Measurements from ENCODE around the gene CCDC12. TPM values are rescaled to one million over a fixed set of nuclear protein-coding genes. Genes with fewer than 3 reads are reported as not detected.

CCDC12 gene
- polyA plus RNA-seq (2013, experiment 1 of 2): 49.1 TPM
- polyA plus RNA-seq (2013, experiment 2 of 2): 48.9 TPM

DNA sequence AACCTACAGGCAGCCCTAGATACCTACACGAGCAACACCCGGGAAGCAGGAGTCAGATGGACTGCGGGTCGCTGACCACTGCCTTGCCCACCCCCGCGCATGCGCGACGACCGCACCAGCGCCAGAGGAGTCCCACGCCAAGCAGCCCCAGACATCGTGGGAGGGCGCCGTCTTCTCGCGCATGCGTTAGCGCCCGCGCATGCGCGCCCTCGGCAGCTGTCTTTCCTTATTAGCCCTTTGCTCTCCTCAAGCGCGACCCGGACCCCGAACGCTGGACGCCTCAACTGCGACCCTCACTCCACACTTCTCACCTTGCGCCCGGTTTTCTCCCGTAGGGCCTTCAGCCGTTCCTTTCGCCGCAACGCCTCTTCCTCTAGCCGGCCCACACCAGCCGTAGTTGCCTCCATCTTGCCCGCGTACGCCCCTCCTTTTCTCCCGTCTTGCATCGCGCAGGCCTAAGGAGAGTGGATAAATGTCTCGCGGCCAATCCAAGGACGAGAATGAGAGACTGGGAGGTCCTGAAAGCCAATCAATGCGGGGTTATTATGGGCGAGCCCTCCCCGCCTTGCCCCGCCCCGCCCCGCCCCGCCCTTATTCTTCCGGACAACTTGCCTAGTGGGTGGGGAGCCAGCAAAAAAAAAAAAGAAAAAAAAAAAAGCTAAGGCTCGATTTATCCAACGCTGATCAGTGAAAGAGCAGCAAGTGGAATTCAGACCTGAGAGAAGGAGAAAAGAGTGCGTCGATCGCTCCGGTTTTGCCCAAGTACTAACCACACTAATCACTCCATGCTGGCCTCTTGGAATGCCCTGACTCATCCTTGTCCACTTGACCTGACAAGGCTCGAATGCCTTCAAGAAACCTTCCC is at the start of gene CCDC12:
Gene CCDC12, minus strand, starts transcription at position 420 of the 865 bp plus-strand sequence. Its CDS starts 13 bp downstream, at position 407.
- H4K5ac ChIP-seq (ENCODE audit: low read length): no peak within 1 kb of the TSS
- no peak within 1 kb of the TSS for H4K8ac ChIP-seq (ENCODE audit: low read depth, low read length)
- H3K23ac ChIP-seq (ENCODE audit: low read length): no peak within 1 kb of the TSS
- H3K79me2 ChIP-seq (ENCODE audit: control insufficient read depth, insufficient read depth, low read length): peaks cover 38% of the 10 kb centered on the region
- peak within 1 kb of the TSS; percentile 89 for H3K18ac ChIP-seq (ENCODE audit: low read length)
- H3K9ac ChIP-seq (ENCODE audit: low read length): peak within 1 kb of the TSS; percentile 100
- H2BK15ac ChIP-seq (replicated peaks; ENCODE audit: low read depth): no peak within 1 kb of the TSS
- peak within 1 kb of the TSS; percentile 94 for H3K56ac ChIP-seq (ENCODE audit: low read length)
- H3K27me3 ChIP-seq (ENCODE audit: insufficient read depth, low read length, poor library complexity): no peaks in the 10 kb centered on the region
- no peak within 1 kb of the TSS for H2BK120ac ChIP-seq (ENCODE audit: low read depth, low read length)
- H3K4ac ChIP-seq (ENCODE audit: low read depth, low read length): peak within 1 kb of the TSS; percentile 84
- H2AK5ac ChIP-seq (ENCODE audit: low read length): peak within 1 kb of the TSS; percentile 78
- peaks cover 7% of the 10 kb centered on the region for H3K79me1 ChIP-seq (ENCODE audit: low read length)
- peak; percentile 100 for DNase-seq
- no peaks in the 10 kb centered on the region for H3K36me3 ChIP-seq (ENCODE audit: control insufficient read depth, insufficient read depth, low read length)
- H3K4me1 ChIP-seq (ENCODE audit: control insufficient read depth, low read depth, low read length): peaks cover 2% of the 10 kb centered on the region
- H3K27ac ChIP-seq (ENCODE audit: low read depth, low read length): peak within 1 kb of the TSS; percentile 78
- H3K4me3 ChIP-seq (ENCODE audit: low read length): peak within 1 kb of the TSS; percentile 99
- peak within 1 kb of the TSS; percentile 96 for H3K4me2 ChIP-seq (ENCODE audit: low read length)
- H2BK5ac ChIP-seq (ENCODE audit: low read length): peak within 1 kb of the TSS; percentile 52
- no CpG with 5 or more reads among the region's 64 CpGs for whole genome bisulfite sequencing (ENCODE audit: extremely low coverage, insufficient coverage, low lambda C conversion rate)

DNA sequence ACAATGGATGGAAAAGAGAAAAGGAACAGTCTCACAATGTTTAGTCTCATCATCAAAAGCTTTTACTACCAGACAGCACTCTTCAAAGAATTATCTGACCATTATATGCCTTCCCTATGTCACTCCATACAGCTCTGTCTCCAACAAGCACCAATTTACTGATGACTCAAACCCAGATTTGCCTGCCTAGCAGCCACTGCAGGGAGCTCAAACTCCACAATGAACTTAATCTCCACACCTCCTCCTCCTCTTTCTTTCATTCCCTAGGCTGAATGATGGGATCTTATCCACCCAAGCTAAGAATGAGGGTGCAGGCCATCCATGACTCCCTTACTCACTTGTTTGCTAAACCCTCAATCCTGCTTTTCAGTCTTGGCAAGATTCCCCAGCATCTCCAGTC is 48.4 kb upstream of the CCDC12 start:
- H3K79me2 ChIP-seq (ENCODE audit: control insufficient read depth, insufficient read depth, low read length): no peaks in the 10 kb centered on the region
- no peak overlapping the region for H3K4me3 ChIP-seq (ENCODE audit: low read length)
- no peak overlapping the region for H3K4ac ChIP-seq (ENCODE audit: low read depth, low read length)
- no peaks in the 10 kb centered on the region for H3K27me3 ChIP-seq (ENCODE audit: insufficient read depth, low read length, poor library complexity)
- no peak overlapping the region for H2AK5ac ChIP-seq (ENCODE audit: low read length)
- no peaks in the 10 kb centered on the region for H3K4me1 ChIP-seq (ENCODE audit: control insufficient read depth, low read depth, low read length)
- no peak overlapping the region for H4K5ac ChIP-seq (ENCODE audit: low read length)
- H3K4me2 ChIP-seq (ENCODE audit: low read length): no peak overlapping the region
- DNase-seq: peak; percentile 82
- peaks cover 2% of the 10 kb centered on the region for H3K79me1 ChIP-seq (ENCODE audit: low read length)
- no peaks in the 10 kb centered on the region for H3K36me3 ChIP-seq (ENCODE audit: control insufficient read depth, insufficient read depth, low read length)
- H3K27ac ChIP-seq (ENCODE audit: low read depth, low read length): peak overlapping the region; percentile 75
- H3K56ac ChIP-seq (ENCODE audit: low read length): peak overlapping the region; percentile 17
- no peak overlapping the region for H3K23ac ChIP-seq (ENCODE audit: low read length)
- no peak overlapping the region for H4K8ac ChIP-seq (ENCODE audit: low read depth, low read length)
- no peak overlapping the region for H2BK15ac ChIP-seq (replicated peaks; ENCODE audit: low read depth)
- H3K18ac ChIP-seq (ENCODE audit: low read length): no peak overlapping the region
- H3K9ac ChIP-seq (ENCODE audit: low read length): peak overlapping the region; percentile 14
- H2BK5ac ChIP-seq (ENCODE audit: low read length): no peak overlapping the region
- H2BK120ac ChIP-seq (ENCODE audit: low read depth, low read length): no peak overlapping the region

DNA sequence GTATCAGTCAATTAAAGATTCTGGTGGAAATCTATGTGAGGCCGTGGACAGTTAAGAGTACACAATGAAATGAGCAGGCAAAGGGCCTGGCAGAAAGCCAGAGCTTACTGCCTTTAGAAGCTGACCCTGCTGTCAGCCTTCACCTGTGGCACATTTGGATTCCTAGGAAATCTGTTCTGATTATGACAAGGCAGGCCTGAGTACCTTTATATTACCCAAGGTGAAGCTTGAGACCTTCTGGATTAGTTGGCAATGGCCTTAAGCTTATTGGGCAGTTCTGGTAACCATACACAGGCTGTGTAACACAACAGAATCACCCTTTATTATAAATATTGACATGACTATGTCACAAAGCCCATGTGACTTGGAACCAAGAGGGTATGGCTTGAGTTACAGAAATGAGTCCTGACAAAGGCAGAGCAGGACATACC is 46.1 kb upstream of the CCDC12 start:
- Histone ChIP-seq H4K5ac (ENCODE audit: low read length) (no peak overlapping the region), H3K23ac (ENCODE audit: low read length) (no peak overlapping the region), H4K8ac (ENCODE audit: low read depth, low read length) (no peak overlapping the region), H3K79me2 (ENCODE audit: control insufficient read depth, insufficient read depth, low read length) (no peaks in the 10 kb centered on the region), H2BK5ac (ENCODE audit: low read length) (no peak overlapping the region), H2AK5ac (ENCODE audit: low read length) (no peak overlapping the region), H3K36me3 (ENCODE audit: control insufficient read depth, insufficient read depth, low read length) (no peaks in the 10 kb centered on the region), H3K4me1 (ENCODE audit: control insufficient read depth, low read depth, low read length) (no peaks in the 10 kb centered on the region), H3K27me3 (ENCODE audit: insufficient read depth, low read length, poor library complexity) (no peaks in the 10 kb centered on the region), H3K56ac (ENCODE audit: low read length) (no peak overlapping the region), H3K4ac (ENCODE audit: low read depth, low read length) (no peak overlapping the region), H3K18ac (ENCODE audit: low read length) (no peak overlapping the region), H3K27ac (ENCODE audit: low read depth, low read length) (no peak overlapping the region), H3K9ac (ENCODE audit: low read length) (no peak overlapping the region), H3K79me1 (ENCODE audit: low read length) (peaks cover 2% of the 10 kb centered on the region), H2BK120ac (ENCODE audit: low read depth, low read length) (no peak overlapping the region), H2BK15ac (replicated peaks; ENCODE audit: low read depth) (no peak overlapping the region), H3K4me2 (ENCODE audit: low read length) (no peak overlapping the region), H3K4me3 (ENCODE audit: low read length) (no peak overlapping the region)
- no peak for DNase-seq
- no CpG with 5 or more reads among the region's 1 CpG for whole genome bisulfite sequencing (ENCODE audit: extremely low coverage, insufficient coverage, low lambda C conversion rate)

DNA sequence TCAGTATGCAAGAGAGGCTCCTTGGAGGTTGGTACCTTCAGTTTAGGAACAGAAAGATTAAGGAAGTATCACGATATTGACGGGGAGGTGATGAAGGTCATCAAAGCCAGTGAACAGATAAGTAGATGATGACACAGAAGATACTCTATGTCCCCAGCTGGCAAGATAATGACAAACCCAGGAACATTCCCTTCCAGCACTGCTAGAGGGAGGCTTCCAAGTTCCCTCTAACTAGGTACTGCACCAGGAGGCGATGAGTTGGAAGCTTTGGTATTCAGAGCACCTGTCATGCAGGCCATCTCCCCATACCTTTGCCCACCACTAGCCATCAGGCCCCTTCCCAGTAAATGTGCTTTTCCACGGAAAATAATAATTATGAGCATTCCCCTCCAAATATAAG is 43.8 kb upstream of the CCDC12 start:
- Histone ChIP-seq H3K79me1 (ENCODE audit: low read length) (peaks cover 2% of the 10 kb centered on the region), H3K4ac (ENCODE audit: low read depth, low read length) (no peak overlapping the region), H3K56ac (ENCODE audit: low read length) (no peak overlapping the region), H3K23ac (ENCODE audit: low read length) (no peak overlapping the region), H3K4me2 (ENCODE audit: low read length) (no peak overlapping the region), H4K5ac (ENCODE audit: low read length) (no peak overlapping the region), H3K27me3 (ENCODE audit: insufficient read depth, low read length, poor library complexity) (no peaks in the 10 kb centered on the region), H2BK120ac (ENCODE audit: low read depth, low read length) (no peak overlapping the region), H2BK5ac (ENCODE audit: low read length) (no peak overlapping the region), H3K27ac (ENCODE audit: low read depth, low read length) (no peak overlapping the region), H3K9ac (ENCODE audit: low read length) (no peak overlapping the region), H3K36me3 (ENCODE audit: control insufficient read depth, insufficient read depth, low read length) (peaks cover 3% of the 10 kb centered on the region), H2AK5ac (ENCODE audit: low read length) (no peak overlapping the region), H3K4me1 (ENCODE audit: control insufficient read depth, low read depth, low read length) (no peaks in the 10 kb centered on the region), H3K4me3 (ENCODE audit: low read length) (no peak overlapping the region), H3K79me2 (ENCODE audit: control insufficient read depth, insufficient read depth, low read length) (no peaks in the 10 kb centered on the region), H3K18ac (ENCODE audit: low read length) (no peak overlapping the region), H4K8ac (ENCODE audit: low read depth, low read length) (no peak overlapping the region), H2BK15ac (replicated peaks; ENCODE audit: low read depth) (no peak overlapping the region)
- no peak for DNase-seq
- no CpG with 5 or more reads among the region's 4 CpGs for WGBS (ENCODE audit: extremely low coverage, insufficient coverage, low lambda C conversion rate)

DNA sequence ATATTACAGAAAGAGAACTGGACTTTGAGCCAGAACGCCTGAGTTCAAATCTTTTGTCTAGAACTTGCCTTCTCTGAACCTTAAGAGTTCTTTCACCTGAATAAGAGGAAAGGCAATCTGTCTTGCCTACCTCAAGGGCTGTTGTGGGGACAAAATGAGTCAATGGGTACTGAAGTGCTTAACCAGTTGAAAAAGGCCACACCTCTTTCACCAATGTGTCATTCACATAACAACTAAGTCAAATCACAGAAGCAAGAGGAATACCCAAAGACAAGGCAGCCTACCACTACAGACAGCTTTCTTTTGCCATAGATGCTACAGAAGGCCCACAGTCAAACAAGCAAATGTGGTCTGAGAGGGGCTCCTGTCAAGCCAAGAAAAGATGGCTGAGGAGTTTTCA is 42.7 kb upstream of the CCDC12 start:
- Histone ChIP-seq H4K8ac (ENCODE audit: low read depth, low read length) (no peak overlapping the region), H3K27ac (ENCODE audit: low read depth, low read length) (no peak overlapping the region), H4K5ac (ENCODE audit: low read length) (no peak overlapping the region), H3K4me2 (ENCODE audit: low read length) (no peak overlapping the region), H3K4ac (ENCODE audit: low read depth, low read length) (no peak overlapping the region), H3K79me2 (ENCODE audit: control insufficient read depth, insufficient read depth, low read length) (no peaks in the 10 kb centered on the region), H2BK15ac (replicated peaks; ENCODE audit: low read depth) (no peak overlapping the region), H3K27me3 (ENCODE audit: insufficient read depth, low read length, poor library complexity) (no peaks in the 10 kb centered on the region), H2BK5ac (ENCODE audit: low read length) (no peak overlapping the region), H3K4me1 (ENCODE audit: control insufficient read depth, low read depth, low read length) (no peaks in the 10 kb centered on the region), H2AK5ac (ENCODE audit: low read length) (no peak overlapping the region), H3K18ac (ENCODE audit: low read length) (no peak overlapping the region), H2BK120ac (ENCODE audit: low read depth, low read length) (no peak overlapping the region), H3K9ac (ENCODE audit: low read length) (no peak overlapping the region), H3K23ac (ENCODE audit: low read length) (no peak overlapping the region), H3K79me1 (ENCODE audit: low read length) (peaks cover 2% of the 10 kb centered on the region), H3K56ac (ENCODE audit: low read length) (no peak overlapping the region), H3K36me3 (ENCODE audit: control insufficient read depth, insufficient read depth, low read length) (peaks cover 3% of the 10 kb centered on the region), H3K4me3 (ENCODE audit: low read length) (no peak overlapping the region)
- no peak for DNase-seq
- no CpG with 5 or more reads among the region's 1 CpG for WGBS (ENCODE audit: extremely low coverage, insufficient coverage, low lambda C conversion rate)

DNA sequence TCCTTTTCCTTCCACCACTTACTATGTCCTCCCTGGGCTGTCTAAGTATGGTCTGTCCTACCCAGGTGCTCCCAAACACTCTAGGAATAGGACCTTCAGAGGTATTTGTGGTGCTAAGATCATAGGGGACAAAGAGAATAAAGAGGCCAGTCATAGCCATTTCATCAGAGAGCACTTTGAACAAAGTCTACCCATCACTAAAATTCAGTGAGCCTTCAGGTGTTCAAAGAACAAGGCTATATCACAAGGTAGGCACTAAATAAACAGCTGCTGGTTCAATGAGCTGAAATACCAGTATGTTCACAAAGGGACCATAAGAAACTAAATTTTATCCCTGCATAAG is 41.7 kb upstream of the CCDC12 start:
- Histone ChIP-seq H3K27ac (ENCODE audit: low read depth, low read length) (no peak overlapping the region), H3K9ac (ENCODE audit: low read length) (no peak overlapping the region), H4K5ac (ENCODE audit: low read length) (no peak overlapping the region), H3K23ac (ENCODE audit: low read length) (no peak overlapping the region), H3K4me1 (ENCODE audit: control insufficient read depth, low read depth, low read length) (no peaks in the 10 kb centered on the region), H3K56ac (ENCODE audit: low read length) (no peak overlapping the region), H2AK5ac (ENCODE audit: low read length) (no peak overlapping the region), H3K18ac (ENCODE audit: low read length) (no peak overlapping the region), H3K27me3 (ENCODE audit: insufficient read depth, low read length, poor library complexity) (no peaks in the 10 kb centered on the region), H3K4ac (ENCODE audit: low read depth, low read length) (no peak overlapping the region), H3K4me2 (ENCODE audit: low read length) (no peak overlapping the region), H3K79me1 (ENCODE audit: low read length) (no peaks in the 10 kb centered on the region), H3K79me2 (ENCODE audit: control insufficient read depth, insufficient read depth, low read length) (no peaks in the 10 kb centered on the region), H3K36me3 (ENCODE audit: control insufficient read depth, insufficient read depth, low read length) (peaks cover 3% of the 10 kb centered on the region), H3K4me3 (ENCODE audit: low read length) (no peak overlapping the region), H2BK15ac (replicated peaks; ENCODE audit: low read depth) (no peak overlapping the region), H2BK120ac (ENCODE audit: low read depth, low read length) (no peak overlapping the region), H2BK5ac (ENCODE audit: low read length) (no peak overlapping the region), H4K8ac (ENCODE audit: low read depth, low read length) (no peak overlapping the region)
- DNase-seq: no peak

Measured in mesendoderm (in vitro differentiated cells).